Lung (tissue), 12 donors: ENCODE measurements around the gene PLIN5. TPM values are rescaled to one million over a fixed set of nuclear protein-coding genes. Genes with fewer than 3 reads are reported as not detected.

Source experiments
- ATAC-seq: fragments of 200-7000 bp; cut with Tn5 transposase; one replicate; pipeline ENCODE4 v1.9.1; 2020; ENCODE audit warnings: moderate number of reproducible peaks; ENCODE audit not compliant: insufficient read depth, low FRiP score
- DNase-seq, 3 donors: peaks; one replicate each; pipeline ENCODE4 v3.0.0-alpha.2; 2013 to 2017
- H3K27ac ChIP-seq, 2 donors: one replicate each; pipeline ENCODE4 v1.5.1; 2013; ENCODE audit warnings: mild to moderate bottlenecking in 2 of 2, moderate library complexity in 2 of 2, control low read depth in 1 of 2, inconsistent platforms in 1 of 2, low read depth in 1 of 2, low read length in 1 of 2
- H3K27me3 ChIP-seq, 3 donors: one replicate each; pipeline ENCODE4 v1.5.1; 2013; ENCODE audit warnings: low read length in 2 of 3; ENCODE audit not compliant: control insufficient read depth in 3 of 3, insufficient read depth in 3 of 3
- H3K36me3 ChIP-seq, 4 donors: one replicate each; pipeline ENCODE4 v1.5.1; 2013; ENCODE audit warnings: low read length in 4 of 4, mild to moderate bottlenecking in 1 of 4, moderate library complexity in 1 of 4; ENCODE audit not compliant: control insufficient read depth in 4 of 4, insufficient read depth in 4 of 4
- H3K4me1 ChIP-seq, 5 donors: one replicate each; pipeline ENCODE4 v1.5.1; 2013; ENCODE audit warnings: low read length in 5 of 5, mild to moderate bottlenecking in 2 of 5, moderate library complexity in 1 of 5; ENCODE audit not compliant: control insufficient read depth in 5 of 5, insufficient read depth in 5 of 5
- H3K4me3 ChIP-seq: one replicate; pipeline ENCODE4 v1.5.1; 2013; ENCODE audit warnings: mild to moderate bottlenecking, control low read depth, moderate library complexity
- H3K9ac ChIP-seq, 2 donors: one replicate each; pipeline ENCODE4 v1.5.1; 2013; ENCODE audit warnings: low read length in 2 of 2, control low read depth in 1 of 2; ENCODE audit not compliant: insufficient read depth in 1 of 2
- H3K9me3 ChIP-seq, 4 donors: one replicate each; pipeline ENCODE4 v1.5.1; 2013; ENCODE audit warnings: low read length in 3 of 4, mild to moderate bottlenecking in 1 of 4, moderate library complexity in 1 of 4; ENCODE audit not compliant: control insufficient read depth in 4 of 4, insufficient read depth in 3 of 4
- CTCF ChIP-seq: IDR thresholded peaks from 2 replicates; pipeline ENCODE4 v1.5.1; 2012; ENCODE audit warnings: mild to moderate bottlenecking; ENCODE audit errors: control extremely low read depth, extremely low read depth
- WGBS, 2 donors: extraction: QIAGEN DNeasy Blood & Tissue Kit; methylation state at CpG; one replicate each; pipeline ENCODE4 v1.1.7; 2013; 5-methylcytosine and 5-hydroxymethylcytosine counted together
- polyA plus RNA-seq, 2 donors: library from polyadenylated mRNA; stranded (reverse); fragments of 200-250 nt; gene quantifications; one replicate each; pipeline ENCODE4 v1.2.1, GENCODE V29; 2013
- total RNA-seq, 2 donors: library from RNA; depleted of rRNA in 1 of 2; stranded (reverse); fragments of >200 nt in 1 of 2; gene quantifications; one replicate each; pipeline ENCODE4 v1.2.1, GENCODE V29; 2014 to 2021
- donor health status: control.
- donor health status: control.
- donor health status: Bipolar disorder and iron deficiency.
- donor health status: healthy.
- donor health status: DM: yes; HTN: yes; CAD: no.

PLIN5 gene
- total and polyA plus RNA-seq, 4 donors, result 7.5 to 37.3 (median 24.5) TPM

GRCh38 chr19:4521888-4522242, 13.2 kb downstream of the PLIN5 start:
- no peaks in the 10 kb centered on the region for H3K9me3 ChIP-seq
- H3K9ac ChIP-seq, result no peak overlapping the region
- WGBS, 2 donors, result 88 to 90% methylated on average over 5 of the region's 5 CpGs
- H3K27me3 ChIP-seq, result no peaks in the 10 kb centered on the region
- no peaks in the 10 kb centered on the region for H3K36me3 ChIP-seq
- peaks cover 0 to 4% (median 0%) of the 10 kb centered on the region in 5 donors for H3K4me1 ChIP-seq
- no peak for DNase-seq
- no peak overlapping the region for H3K27ac ChIP-seq
- no peak overlapping the region for H3K4me3 ChIP-seq
- TF ChIP-seq CTCF, result no peak
- no peak for ATAC-seq

- ATAC-seq (no peak), DNase-seq (no peak)
- Histone ChIP-seq H3K27me3 (no peaks in the 10 kb centered on the region), H3K27ac (no peak overlapping the region), H3K4me3 (no peak overlapping the region), H3K4me1 (peaks cover 0 to 4% (median 0%) of the 10 kb centered on the region in 5 donors), H3K9me3 (no peaks in the 10 kb centered on the region), H3K36me3 (no peaks in the 10 kb centered on the region), H3K9ac (no peak overlapping the region)
- WGBS, 2 donors, result 78 to 83% methylated on average over 10 to 11 of the region's 11 CpGs
- TF ChIP-seq CTCF, result no peak
Measured at GRCh38 chr19:4521170-4521887, 13.7 kb downstream of the PLIN5 start.

GRCh38 chr19:4519521-4520277, 15.3 kb downstream of the PLIN5 start:
- Histone ChIP-seq H3K27me3 (no peaks in the 10 kb centered on the region), H3K9me3 (no peaks in the 10 kb centered on the region), H3K36me3 (no peaks in the 10 kb centered on the region), H3K9ac (no peak overlapping the region), H3K4me1 (no peaks in the 10 kb centered on the region), H3K27ac (peak overlapping the region in 1 of 2 donors; percentile 64), H3K4me3 (no peak overlapping the region)
- WGBS, 2 donors, result 70 to 76% methylated on average over 9 of the region's 9 CpGs
- DNase-seq (no peak), ATAC-seq (no peak)
- TF ChIP-seq CTCF, result no peak
